HUDEP-2 (cell line): ENCODE results near the gene RGS9BP.
"Not testable (repeated sequence)": the region's sequence is repeated elsewhere in the genome, so short reads cannot be mapped to it uniquely, and the experiment has no call there.

Experiments
- DNase-seq, 76 experiments: peaks; one replicate each; lab custom pipeline; 2025; ENCODE audit not compliant: unreplicated experiment in 76 of 76; lab: John Stamatoyannopoulos, UW

RGS9BP gene, protein sequence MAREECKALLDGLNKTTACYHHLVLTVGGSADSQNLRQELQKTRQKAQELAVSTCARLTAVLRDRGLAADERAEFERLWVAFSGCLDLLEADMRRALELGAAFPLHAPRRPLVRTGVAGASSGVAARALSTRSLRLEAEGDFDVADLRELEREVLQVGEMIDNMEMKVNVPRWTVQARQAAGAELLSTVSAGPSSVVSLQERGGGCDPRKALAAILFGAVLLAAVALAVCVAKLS

DNA sequence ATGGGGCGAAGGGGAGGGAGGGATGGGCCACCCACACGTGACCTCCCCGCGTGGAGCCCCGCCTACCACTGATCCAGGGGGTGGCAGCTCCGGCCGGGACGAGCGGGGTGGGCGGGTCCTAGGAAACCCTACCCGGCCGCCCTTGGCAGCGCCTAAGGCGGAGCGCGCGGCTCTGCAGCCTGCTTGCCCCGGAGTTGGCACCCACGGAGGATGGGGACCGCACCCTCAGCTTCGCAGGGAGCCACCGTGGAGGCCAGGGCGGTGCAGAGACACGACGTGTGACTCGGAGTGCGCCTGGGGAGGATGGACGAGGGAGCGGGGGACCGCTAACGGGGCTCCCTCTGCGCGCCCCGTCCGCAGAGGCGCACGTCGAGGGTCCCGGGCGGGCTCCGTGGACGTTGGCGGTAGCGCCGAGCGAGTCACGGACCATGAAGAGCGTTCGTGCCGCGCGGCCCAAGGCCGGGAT is at the start of gene RGS9BP:
TSS of gene RGS9BP (plus strand) at position 129 of the 466 bp plus-strand sequence. CDS start 416 bp downstream, outside the sequence.
- peak in 73 of 76 experiments; percentile 37 to 92 (median 81) for DNase-seq

- no peak for DNase-seq
These were observed 48.7 kb upstream of the RGS9BP start for GRCh38 chr19:32626969-32627368.

DNA sequence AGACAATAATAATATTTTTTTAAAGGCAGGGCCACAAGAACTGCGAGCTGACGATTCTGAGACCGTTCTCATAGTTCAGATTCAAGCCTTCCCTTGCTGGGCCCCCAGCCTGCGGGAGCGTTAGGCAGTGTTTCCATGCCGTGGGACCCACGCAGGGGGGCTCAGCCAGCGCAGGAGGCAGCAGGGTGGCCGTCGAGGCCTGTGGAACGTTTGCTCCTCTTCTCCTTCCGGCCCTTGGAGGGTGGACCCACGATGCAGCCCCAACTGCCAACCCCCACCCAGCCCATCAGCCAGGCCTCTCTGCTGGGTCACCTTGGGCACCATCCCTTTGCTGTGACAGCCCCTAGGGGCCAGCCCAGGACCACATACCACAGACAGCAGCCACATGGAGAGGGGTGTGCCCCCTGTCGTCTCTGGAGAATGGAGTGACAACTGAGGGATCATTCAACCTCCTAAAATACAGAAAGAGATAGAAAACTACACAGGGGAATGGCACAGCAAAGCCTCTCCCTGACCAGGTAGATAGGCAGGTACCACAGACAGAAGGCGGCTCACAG is 47.9 kb upstream of the RGS9BP start:
- peak in 24 of 76 experiments; percentile 18 to 59 (median 40) for DNase-seq

GRCh38 chr19:32630338-32630737 is 45.3 kb upstream of the RGS9BP start:
- peak in 39 of 76 experiments; percentile 5 to 66 (median 26) for DNase-seq

DNA sequence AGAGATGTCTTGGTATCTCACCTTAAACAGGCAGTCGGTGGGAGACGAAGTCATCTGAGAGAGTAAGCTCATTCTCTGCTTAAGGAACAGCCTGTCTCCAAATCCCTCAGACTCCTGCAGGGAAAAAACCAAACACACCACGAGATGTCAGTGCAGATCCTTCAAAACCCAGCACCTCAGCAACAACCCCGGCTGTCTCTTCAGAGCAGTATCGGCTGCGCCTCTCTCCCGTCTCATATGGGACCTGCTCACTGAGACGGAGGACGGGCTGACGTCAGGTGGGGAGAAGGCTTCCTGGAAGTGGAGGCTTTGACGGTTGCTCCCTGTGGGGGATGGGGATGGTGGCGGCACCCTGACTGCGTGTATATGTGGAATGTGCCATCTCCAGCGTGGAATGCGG is 44.3 kb upstream of the RGS9BP start:
- no peak for DNase-seq

GRCh38 chr19:32637480-32637879 is 38.2 kb upstream of the RGS9BP start:
- DNase-seq, result no peak

DNA sequence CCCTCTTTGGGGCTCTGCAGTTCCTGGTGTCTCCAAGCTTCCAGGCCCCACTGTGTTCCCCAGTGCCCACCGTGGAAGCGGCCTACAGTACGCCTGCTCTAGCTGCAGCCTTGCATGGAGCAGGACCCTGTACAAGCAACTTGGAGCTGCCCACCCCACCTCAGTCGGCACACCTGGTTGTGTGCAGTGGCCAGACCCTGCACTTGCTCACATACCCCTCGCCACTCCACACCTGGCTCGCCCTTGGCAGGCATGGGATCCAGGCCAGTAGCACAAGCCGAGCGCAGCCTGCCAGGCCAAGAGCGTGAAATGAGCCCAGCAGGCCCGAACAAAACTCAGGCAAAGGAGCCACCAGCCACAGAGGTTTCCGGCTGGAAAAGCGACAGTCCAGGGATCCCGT is 37.0 kb upstream of the RGS9BP start:
- no peak for DNase-seq

- no peak for DNase-seq
These were observed 32.9 kb upstream of the RGS9BP start for GRCh38 chr19:32642771-32643170.

DNA sequence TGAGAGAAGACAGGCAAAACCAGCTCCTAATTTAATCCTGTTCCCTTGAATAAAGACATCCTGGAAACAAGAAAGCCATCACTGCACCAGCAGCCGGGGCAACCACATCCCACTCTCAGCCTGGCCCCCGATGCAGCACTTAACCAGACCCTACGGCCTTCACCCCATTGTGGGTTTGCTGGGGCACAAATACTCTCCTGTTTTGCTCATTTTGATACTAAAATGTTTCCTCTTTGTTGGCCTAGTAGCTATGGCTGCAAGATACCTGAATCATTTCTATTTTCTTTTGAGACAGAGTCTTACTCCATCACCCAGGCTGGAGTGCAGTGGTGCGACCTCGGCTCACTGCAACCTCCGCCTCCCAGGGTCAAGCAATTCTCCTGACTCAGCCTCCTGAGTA is 29.1 kb upstream of the RGS9BP start:
- DNase-seq, result no peak

- no peak for DNase-seq
These were observed 28.3 kb upstream of the RGS9BP start for GRCh38 chr19:32647361-32647760.

- no peak for DNase-seq
These were observed 25.9 kb upstream of the RGS9BP start for GRCh38 chr19:32649751-32650150.

DNA sequence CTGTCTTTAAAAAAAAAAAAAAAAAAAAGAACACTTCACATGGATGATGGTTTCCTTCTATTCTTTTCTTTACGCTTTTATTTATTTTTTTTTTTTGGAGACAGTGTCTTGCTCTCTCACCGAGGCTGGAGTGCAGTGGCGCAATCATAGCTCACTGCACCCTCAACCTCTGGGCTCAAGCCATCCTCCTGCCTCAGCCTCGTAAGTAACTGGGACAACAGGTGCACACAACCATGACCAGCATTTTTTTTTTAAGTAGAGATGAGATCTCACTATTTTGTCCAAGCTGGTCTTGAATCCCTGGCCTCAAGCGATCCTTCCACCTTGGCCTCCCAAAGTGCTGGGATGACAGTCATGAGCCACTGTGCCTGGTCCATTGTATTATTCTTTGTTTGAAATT is 25.0 kb upstream of the RGS9BP start:
- DNase-seq, result no peak

GRCh38 chr19:32651729-32652140 is 23.9 kb upstream of the RGS9BP start:
- DNase-seq, result peak in 2 of 76 experiments; percentile 22 to 24

DNA sequence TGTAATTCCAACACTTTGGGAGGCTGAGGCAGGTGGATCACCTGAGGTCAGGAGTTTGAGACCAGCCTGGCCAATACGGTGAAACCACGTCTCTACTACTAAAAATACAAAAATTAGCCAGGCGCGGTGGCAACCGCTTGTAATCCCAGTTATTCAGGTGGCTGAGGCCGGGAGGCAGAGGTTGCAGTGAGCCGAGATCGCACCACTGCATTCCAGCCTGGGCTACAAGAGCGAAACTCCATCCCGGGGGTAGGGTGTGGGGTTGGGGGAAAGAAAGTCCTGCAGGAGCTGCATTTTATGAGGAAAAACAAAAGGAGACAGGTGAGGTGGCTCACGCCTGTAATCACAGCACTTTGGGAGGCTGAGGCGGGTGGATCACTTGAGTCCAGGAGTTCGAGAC is 23.3 kb upstream of the RGS9BP start:
- DNase-seq, result not testable (repeated sequence)

DNA sequence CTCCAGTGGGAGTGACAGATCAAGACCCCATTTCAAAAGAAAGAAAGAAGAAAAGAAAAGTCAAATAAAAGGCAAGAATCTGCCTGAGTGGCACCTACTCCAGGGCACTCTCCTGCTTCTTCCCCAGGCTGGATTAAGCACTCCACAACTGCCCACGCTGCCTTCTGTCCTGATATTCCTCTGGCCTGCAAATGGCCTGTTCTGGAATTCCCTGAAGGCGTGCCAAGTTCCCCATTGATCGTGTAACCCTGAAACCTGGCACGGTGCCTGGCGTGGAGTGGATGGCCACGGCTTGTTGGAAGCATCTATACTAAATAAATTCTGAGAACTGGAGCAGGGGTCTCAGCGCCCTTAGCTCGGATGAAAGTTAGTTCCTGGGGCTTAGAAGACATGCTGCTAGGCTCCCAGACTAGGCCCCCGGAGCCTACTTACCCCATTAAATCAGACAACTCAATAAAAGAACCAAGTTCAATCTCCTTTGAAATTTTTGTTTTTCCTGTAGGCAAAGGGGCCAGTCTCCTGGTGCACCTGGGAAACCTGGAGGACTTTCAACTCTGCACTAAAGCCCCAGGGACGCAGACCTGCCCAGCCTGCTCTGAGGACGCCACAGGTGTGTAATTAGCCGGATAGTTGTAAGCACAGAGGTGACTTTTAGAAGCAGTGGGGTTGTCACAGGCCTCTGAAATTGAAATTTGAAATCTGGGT is 22.6 kb upstream of the RGS9BP start:
- no peak for DNase-seq

DNA sequence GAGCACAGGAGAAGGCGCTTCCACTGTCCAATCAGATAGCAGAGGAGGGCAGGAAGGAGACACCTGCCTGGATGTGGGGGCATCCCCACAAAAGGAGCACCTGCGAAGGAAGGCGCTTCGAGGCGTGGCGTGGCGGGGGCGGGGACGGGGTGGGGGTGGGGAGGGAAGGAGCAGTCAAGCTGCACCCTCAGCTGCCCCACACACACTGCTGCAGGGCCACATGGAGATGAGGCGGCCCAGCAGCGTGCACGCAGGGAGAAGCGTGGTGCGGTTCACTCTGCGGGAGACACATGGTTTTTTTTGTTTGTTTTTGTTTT is 22.1 kb upstream of the RGS9BP start:
- DNase-seq, result no peak

GRCh38 chr19:32656379-32656778 is 19.3 kb upstream of the RGS9BP start:
- DNase-seq, result not testable (repeated sequence)

GRCh38 chr19:32658075-32658474 is 17.6 kb upstream of the RGS9BP start:
- no peak for DNase-seq

GRCh38 chr19:32658527-32658926 is 17.1 kb upstream of the RGS9BP start:
- DNase-seq, result no peak

DNA sequence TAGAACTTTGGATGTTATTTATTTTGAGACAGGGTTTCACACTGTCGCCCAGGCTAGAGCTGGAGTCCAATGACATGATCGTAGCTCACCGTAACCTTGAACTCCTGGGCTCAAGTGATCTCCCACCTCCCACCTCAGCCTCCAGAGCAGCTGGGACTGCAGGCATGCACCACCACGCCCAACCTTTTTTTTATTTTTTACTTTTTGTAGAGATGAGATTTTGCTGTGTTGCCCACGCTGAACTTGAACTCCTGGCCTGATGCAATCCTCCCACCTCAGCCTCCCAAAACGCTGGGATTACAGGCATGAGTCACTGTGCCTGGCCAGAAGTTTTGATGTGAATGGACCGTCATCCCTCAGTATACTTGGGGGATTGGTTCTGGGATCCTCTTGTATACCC is 14.3 kb upstream of the RGS9BP start:
- no peak for DNase-seq

DNA sequence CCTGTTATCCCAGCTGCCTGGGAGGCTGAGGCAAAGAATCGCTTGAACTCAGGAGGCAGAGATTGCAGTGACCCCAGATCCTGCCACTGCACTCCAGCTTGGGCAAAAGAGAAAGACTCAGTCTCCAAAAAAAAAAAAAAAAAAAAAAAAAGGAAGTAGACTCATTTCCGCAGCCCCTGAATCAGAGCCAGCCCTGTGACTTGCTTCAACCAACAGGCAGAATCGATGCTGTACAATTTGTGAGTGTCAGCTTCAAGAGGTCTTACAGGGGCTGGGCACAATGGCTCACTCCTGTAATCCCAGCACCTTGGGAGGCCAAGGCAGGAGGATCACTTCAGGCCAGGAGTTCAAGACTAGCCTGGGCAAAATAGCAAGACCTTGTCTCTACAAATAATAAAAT is 13.5 kb upstream of the RGS9BP start:
- peak in 14 of 76 experiments; percentile 11 to 41 (median 26) for DNase-seq

- DNase-seq, result no peak
These were observed 9.6 kb upstream of the RGS9BP start for GRCh38 chr19:32666084-32666483.
